ENCODE results near the gene EMC10. TPM values are rescaled to one million over a fixed set of nuclear protein-coding genes. Genes with fewer than 3 reads are reported as not detected.
A peak's percentile ranks its signal among the peaks of the same experiment; 100 is the strongest.
"Not testable (repeated sequence)": the region's sequence is repeated elsewhere in the genome, so short reads cannot be mapped to it uniquely, and the experiment has no call there.

Gene EMC10
- total RNA-seq, 1 experiment from 2014 or later, result 127 TPM

DNA sequence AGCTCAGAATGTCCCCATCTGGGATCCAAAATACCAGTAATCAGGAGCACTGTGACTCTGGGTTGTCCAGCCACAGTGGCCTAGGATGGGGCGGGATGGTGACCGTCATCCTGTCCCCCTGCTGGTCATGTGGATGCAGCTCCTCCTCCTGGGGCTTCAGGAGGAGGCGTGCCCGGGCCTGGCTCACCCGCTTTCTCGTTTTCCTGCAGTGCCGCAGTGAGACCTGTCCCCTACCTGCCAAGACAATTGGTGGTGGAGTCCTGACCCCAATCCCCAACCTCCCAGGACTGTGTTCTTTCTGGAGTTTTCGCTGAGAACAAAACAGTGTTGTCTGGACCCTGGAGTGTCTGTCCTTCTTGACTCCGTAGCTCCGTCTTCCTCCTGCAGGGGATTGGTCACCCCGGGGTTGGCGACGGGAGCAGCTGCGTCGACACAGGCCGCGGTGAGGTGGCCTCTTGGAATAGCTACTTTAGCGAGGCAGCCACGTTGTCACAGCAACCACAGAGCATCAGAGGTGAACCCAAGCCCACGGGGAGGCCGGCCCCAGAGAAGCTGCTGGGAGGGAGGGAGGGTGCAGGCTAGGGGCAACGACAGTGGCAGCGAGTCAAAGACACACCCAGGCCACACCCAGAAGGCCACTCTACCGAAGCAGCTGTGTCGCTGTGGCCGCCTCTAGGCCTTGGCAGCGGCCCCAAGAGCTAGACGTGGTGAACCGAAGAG is 10.2 kb upstream of the EMC10 start:
- DNase-seq, result no peak
- Histone ChIP-seq H3K36me3 (no peaks in the 10 kb centered on the region), H3K4me3 (no peak overlapping the region), H3K27me3 (no peaks in the 10 kb centered on the region), H3K9me3 (no peaks in the 10 kb centered on the region)

DNA sequence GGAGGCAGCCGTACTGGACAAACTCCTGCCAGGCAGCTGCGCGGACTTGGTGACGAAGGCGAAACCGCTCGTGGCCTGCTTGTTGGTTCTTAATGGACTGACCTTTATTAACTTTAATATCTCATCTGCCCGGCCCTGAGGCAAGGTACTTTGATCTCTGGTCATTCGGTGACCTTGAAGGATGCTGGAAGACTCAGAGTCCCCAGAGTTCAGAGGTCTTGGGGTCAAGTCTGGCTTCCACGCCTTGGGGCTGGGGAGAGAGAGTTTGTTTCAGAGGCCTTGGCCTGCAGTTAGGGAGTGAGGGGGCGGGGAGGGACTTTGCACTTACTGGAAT is 9.6 kb upstream of the EMC10 start:
- Histone ChIP-seq H3K27me3 (no peaks in the 10 kb centered on the region), H3K36me3 (no peaks in the 10 kb centered on the region), H3K9me3 (no peaks in the 10 kb centered on the region), H3K4me3 (no peak overlapping the region)
- no peak for DNase-seq

DNA sequence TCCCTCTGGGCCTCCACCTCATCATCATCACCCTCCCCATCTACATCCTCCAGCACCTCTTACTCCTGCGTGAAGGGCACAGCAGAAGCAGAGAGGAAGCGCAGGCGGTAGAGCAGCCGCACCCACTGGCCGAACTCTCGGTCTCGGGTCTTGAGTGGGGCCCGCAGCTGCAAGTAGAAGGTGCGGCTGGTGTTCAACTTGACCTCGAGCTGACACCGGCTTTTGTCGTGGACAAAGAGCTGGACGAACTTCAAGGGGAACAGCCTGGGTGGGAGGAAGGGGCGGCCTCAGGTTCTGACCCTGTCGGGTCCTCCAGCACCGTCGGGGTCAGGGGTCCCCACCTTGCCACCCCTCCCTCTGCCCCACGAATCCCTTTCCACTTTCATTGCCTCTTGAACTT is 8.7 kb upstream of the EMC10 start:
- Histone ChIP-seq H3K36me3 (no peaks in the 10 kb centered on the region), H3K4me3 (no peak overlapping the region), H3K27me3 (no peaks in the 10 kb centered on the region), H3K9me3 (no peaks in the 10 kb centered on the region)
- DNase-seq, result no peak

DNA sequence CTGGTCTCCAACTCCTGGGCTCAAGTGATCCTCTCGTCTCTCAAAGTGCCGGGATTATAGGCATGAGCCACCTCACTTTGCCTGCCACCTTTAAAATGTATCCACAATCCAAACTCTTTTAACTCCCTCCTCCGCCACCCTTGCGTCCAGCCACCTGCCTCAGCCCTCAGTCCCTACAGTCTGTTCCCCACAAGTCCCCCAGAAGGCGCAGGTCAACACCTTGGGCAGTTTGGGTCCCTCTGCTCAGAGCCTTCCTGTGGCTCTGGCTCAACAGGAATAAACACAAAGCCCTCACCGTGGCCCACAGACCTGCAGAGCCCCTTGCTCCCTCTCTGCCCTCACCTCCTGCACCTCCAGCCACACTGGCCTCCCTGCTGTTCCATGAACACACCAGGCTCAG is 7.5 kb upstream of the EMC10 start:
- no peak overlapping the region for H3K4me3 ChIP-seq
- no peaks in the 10 kb centered on the region for H3K36me3 ChIP-seq
- no peaks in the 10 kb centered on the region for H3K9me3 ChIP-seq
- DNase-seq, result no peak
- peaks cover 4% of the 10 kb centered on the region; the same call in 1 of the 2 replicates for H3K27me3 ChIP-seq

DNA sequence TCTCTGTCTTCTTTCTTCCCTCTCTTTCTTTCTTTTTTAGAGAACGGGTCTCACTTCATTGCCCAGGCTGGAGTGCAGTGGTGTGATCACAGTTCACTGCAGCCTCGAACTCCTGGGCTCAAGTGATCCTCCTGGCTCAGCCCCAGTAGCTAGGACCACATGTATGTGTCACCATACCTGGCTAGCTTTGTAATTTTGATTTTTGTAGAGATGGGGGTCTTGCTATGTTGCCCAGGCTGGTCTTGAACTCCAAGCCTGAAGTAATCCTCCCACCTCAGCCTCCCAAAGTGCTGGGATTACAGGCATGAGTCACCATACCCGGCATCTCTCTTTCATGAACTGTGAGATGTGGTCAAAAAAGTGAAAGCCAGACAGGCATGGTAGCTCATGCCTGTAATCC is 3.0 kb upstream of the EMC10 start:
- H3K36me3 ChIP-seq, H3K9me3 ChIP-seq, H3K27me3 ChIP-seq, H3K4me3 ChIP-seq, DNase-seq: not testable (repeated sequence)

DNA sequence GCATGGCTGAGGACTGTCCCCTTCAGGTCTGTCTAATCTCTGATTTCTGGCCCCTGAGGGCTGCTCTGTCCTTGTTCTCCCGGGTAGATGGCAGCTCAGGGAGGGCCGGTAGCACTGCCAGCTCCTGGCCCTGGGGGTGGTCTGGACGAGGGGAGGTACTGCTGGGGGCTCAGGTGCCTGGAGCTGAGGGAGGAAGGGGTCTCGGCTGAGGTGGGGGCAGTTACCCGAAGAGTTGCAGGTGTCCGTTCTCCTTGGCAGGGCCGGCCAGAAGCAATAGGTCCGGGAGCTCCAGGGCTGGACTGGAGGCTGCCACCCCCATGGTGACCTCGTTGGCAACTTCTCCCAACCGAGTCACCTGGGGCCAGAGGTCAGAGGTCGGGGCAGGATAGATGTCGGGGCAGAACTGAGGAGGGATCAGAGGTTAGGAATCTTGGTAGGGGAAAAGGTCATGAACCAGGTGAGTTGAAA is 1.2 kb upstream of the EMC10 start:
- H3K9me3 ChIP-seq, result no peaks in the 10 kb centered on the region
- H3K4me3 ChIP-seq, result no peak overlapping the region
- peaks cover 4% of the 10 kb centered on the region; the same call in 1 of the 2 replicates for H3K27me3 ChIP-seq
- DNase-seq, result no peak
- H3K36me3 ChIP-seq, result peaks cover 6% of the 10 kb centered on the region; the same call in 1 of the 2 replicates

DNA sequence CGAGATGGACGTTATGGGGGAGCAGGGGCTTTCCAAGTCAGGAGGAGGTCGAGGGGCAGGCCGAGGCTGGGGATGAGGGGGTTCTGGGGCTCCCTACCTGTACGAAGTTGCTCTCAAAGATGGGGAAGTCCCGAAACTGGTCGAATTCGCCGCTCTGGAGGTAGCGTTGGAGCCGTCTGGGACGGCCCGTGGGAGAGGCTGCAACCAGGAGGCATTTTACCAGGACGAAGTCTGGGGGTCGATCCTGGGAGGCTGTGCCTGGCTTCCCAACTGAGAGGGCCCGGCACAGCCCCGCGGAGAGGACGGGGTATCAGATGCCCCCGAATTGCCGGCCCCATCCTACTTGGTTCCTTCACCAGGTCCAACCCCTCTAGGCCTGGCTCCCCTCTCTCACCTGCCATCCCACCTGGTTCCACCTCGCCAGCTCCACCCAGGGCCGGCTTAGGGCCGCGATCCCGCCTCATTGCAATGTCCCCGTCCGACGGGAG is 527 bp upstream of the EMC10 start:
- peaks cover 6% of the 10 kb centered on the region; the same call in 1 of the 2 replicates for H3K36me3 ChIP-seq
- H3K4me3 ChIP-seq, result peak overlapping the region; percentile 78
- no peak for DNase-seq
- no peaks in the 10 kb centered on the region for H3K9me3 ChIP-seq
- H3K27me3 ChIP-seq, result peaks cover 4% of the 10 kb centered on the region; the same call in 1 of the 2 replicates

DNA sequence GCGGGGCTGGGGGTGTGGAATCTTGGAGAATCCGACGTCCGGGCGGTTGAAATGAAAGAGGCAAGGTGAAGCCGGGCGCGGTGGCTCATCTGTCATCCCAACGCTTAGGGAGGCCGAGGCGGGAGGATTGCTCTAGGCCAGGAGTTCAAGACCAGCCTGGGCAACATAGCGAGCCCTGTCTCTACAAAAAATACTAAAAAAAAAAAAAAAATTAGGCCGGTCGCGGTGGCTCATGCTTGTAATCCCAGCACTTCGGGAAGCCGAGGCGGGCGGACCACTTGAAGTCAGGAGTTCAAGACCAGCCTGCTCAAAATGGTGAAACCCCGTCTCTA is 566 bp downstream of the EMC10 start:
- no peaks in the 10 kb centered on the region for H3K9me3 ChIP-seq
- peaks cover 6% of the 10 kb centered on the region; the same call in 1 of the 2 replicates for H3K36me3 ChIP-seq
- DNase-seq, result no peak
- H3K27me3 ChIP-seq, result peaks cover 4% of the 10 kb centered on the region; the same call in 1 of the 2 replicates
- peak overlapping the region; percentile 78 for H3K4me3 ChIP-seq

DNA sequence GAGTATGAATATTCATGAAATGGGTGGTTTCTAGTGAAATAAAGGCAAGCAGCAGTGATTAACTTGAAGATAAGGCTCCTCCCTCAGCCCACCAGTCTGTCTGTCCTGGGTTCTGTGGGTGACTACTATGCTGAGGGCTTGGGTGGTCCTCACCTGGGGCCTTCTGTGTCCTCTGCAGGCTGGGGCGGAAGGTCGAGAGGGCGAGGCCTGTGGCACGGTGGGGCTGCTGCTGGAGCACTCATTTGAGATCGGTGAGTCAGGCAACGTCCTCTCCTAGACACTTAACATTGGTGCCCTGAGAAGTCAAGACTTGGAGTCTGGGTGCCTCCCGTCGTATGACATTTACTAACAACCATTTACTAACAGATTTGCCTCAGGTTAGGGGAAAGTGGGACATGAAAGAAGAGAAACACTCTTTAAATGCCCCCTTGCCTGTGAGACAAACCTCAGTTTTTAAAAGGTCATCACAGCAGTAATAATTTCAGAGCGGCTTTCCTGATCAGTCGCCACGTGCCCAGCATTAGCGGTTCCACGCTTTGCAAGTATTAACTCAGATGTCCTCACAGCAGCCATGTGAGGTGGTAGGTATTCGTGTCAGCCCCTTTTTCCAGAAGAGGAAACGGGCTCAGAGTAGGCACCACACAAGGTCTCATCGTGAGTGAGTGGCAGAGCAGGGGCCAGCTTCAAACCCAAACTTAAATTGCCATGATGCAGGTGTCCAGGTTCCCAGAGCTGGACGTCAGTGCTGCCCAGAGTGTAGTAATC is 1.6 kb downstream of the EMC10 start:
- Histone ChIP-seq H3K27me3 (peaks cover 4% of the 10 kb centered on the region; the same call in 1 of the 2 replicates), H3K4me3 (peak overlapping the region; percentile 78), H3K9me3 (no peaks in the 10 kb centered on the region), H3K36me3 (peaks cover 6% of the 10 kb centered on the region; the same call in 1 of the 2 replicates)
- no peak for DNase-seq

DNA sequence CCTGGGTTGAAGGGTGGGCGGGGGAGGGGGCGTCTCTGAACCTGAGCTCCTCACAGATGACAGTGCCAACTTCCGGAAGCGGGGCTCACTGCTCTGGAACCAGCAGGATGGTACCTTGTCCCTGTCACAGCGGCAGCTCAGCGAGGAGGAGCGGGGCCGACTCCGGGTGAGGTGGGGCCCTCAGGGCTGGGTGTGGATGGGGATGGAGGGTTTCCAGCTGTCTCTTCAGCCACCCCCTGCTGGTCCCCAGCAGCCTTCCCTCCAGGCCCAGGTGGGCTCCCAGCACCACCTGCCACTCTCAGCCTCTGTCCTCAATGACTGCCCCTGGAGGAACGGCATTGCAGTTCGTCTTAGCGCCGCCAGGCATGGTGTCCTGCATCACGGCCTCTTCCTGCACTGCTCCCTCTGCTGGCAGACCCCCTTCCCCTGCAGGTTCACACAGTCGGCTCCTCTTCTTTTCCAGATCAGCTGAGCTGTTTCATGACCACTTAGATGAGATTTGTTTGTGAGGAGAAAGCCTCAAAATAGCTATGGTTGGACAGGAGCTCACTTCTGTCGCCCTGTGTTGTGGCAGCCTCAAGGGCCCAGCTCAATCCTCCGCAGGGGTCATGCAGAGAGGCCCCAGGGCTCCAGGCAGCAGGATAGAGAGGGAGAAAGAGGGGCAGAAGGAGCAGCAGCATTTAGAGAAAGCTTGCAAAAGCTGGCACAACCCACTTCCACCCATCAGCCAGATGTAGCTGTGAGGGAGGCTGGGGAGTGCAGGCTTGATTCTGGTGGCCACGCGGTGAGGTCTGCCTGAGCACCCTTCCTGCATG is 2.8 kb downstream of the EMC10 start:
- peak; percentile 30 for DNase-seq
- Histone ChIP-seq H3K36me3 (peaks cover 6% of the 10 kb centered on the region; the same call in 1 of the 2 replicates), H3K9me3 (no peaks in the 10 kb centered on the region), H3K4me3 (no peak overlapping the region), H3K27me3 (no peaks in the 10 kb centered on the region; the same call in 1 of the 2 replicates)

DNA sequence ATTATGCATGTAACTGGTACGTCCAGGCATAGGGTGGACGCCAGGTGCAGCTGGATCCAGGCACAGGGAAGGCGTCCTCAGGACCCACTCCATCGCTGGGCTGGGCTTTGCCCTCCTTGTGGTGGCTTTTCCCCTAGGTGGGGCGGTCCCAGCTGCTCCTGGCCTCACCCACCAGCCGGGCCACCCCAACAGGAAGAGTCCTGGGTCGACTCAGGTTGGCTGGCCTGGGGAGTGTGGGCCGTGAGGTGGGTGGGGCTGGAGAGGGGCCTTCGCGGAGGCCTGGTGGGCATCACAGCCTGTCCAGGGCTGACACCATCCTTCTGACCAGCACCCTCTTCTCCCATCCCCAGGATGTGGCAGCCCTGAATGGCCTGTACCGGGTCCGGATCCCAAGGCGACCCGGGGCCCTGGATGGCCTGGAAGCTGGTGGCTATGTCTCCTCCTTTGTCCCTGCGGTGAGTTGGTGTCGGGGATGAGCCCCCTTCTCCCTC is 3.5 kb downstream of the EMC10 start:
- H3K4me3 ChIP-seq, result no peak overlapping the region
- DNase-seq, result no peak
- H3K9me3 ChIP-seq, result no peaks in the 10 kb centered on the region
- H3K27me3 ChIP-seq, result no peaks in the 10 kb centered on the region; the same call in 1 of the 2 replicates
- H3K36me3 ChIP-seq, result peaks cover 6% of the 10 kb centered on the region; the same call in 1 of the 2 replicates

DNA sequence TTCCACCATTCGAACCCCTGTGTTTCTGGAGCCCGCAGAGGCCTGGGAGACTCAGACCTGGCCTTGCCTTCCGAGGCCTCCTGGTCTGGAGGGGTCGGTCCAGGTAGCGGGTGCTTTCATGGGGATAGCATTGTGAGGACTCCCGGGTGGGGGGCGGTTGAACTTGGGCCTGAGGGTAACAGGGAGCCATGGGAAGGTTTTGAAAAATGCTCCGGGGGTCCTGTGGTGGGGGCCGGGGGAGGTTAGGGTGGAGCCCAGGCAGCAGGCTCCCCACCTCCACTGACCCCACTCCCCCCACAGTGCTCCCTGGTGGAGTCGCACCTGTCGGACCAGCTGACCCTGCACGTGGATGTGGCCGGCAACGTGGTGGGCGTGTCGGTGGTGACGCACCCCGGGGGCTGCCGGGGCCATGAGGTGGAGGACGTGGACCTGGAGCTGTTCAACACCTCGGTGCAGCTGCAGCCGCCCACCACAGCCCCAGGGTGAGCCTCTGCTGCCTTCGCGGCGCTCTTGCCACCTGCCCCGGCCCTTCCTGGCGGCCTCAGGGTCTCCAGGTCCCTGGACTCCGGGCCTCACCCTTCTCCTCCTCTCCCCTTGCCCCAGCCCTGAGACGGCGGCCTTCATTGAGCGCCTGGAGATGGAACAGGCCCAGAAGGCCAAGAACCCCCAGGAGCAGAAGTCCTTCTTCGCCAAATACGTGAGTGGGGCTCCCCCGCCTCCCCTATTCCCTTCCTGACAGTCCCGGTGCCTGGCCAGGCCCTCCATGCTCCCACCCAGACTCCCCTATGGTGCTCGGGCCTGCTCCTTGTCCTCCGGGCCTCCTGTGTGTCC is 4.2 kb downstream of the EMC10 start:
- DNase-seq, result no peak
- H3K36me3 ChIP-seq, result peaks cover 6% of the 10 kb centered on the region; the same call in 1 of the 2 replicates
- no peaks in the 10 kb centered on the region for H3K9me3 ChIP-seq
- no peak overlapping the region for H3K4me3 ChIP-seq
- H3K27me3 ChIP-seq, result no peaks in the 10 kb centered on the region; the same call in 1 of the 2 replicates

DNA sequence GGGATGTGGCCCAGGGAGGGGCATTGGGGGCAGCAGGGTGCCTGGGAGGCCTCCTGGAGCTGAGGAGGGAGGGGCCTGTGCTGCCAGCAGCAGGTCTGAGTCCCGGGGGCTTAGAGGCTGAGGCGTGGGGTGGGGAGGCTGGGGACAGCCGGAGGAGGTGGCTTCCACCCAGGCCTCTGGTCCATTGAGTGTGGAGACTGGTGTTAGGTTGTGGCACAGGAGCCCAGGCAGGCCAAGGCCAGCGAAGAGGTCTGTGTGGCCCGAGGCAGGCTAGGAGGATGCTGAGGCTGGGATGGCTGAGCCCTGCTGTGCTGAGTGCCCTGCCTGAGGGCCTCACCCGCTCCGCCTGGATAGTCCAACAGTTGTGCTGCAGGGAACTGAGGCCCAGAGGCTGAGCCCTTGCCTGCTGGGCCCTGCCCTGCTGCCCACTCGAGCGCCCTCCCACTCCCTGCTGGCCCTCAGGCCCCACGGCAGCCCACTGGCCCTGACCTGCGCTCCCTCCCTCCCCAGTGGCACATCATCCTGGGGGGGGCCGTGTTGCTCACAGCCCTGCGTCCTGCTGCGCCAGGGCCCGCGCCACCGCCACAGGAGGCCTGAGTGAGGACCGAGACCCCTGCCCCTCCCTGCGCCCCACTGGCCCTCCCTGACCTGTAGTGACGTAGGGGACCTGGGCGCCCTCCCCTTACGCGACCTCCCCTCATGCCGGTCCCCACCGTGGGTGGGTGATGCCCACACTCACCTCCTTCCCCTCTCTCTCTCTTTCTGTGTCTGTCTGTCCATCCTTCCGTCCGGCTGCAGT is 5.2 kb downstream of the EMC10 start:
- H3K4me3 ChIP-seq, result no peak overlapping the region
- peaks cover 6% of the 10 kb centered on the region; the same call in 1 of the 2 replicates for H3K36me3 ChIP-seq
- no peak for DNase-seq
- no peaks in the 10 kb centered on the region for H3K27me3 ChIP-seq
- peaks cover 9% of the 10 kb centered on the region for H3K9me3 ChIP-seq

DNA sequence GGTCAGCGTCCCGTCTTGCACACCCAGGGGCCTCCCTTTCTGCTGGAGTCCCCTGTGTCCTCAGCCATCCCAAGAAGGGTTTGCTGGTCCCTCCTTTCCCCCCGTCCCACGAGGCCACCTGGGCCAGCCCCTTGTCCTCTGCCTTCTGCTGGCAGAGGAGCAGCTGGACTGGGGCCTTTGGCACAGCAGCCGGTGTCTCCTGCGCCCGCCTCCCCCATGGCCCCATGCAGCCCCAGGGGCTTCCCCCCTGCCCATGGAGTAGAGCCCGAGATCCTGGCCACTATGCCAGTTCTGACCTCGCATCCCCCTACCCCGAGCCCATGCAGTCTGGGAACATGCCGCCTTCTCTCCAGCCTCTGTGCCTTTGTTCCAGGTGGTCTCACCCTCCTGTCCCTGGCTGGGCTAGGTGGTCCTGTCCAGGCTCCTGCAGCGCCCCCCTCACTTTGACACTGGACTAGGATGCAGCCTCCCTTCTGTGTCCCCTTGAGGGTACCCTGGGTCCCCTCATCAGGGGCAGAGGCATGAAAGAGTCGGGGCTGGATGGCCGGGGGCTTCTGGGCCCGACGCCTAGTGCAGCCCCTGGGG is 6.1 kb downstream of the EMC10 start:
- Histone ChIP-seq H3K4me3 (no peak overlapping the region), H3K9me3 (peaks cover 12% of the 10 kb centered on the region), H3K36me3 (peaks cover 6% of the 10 kb centered on the region; the same call in 1 of the 2 replicates), H3K27me3 (peaks cover 1% of the 10 kb centered on the region; the same call in 1 of the 2 replicates)
- no peak for DNase-seq

DNA sequence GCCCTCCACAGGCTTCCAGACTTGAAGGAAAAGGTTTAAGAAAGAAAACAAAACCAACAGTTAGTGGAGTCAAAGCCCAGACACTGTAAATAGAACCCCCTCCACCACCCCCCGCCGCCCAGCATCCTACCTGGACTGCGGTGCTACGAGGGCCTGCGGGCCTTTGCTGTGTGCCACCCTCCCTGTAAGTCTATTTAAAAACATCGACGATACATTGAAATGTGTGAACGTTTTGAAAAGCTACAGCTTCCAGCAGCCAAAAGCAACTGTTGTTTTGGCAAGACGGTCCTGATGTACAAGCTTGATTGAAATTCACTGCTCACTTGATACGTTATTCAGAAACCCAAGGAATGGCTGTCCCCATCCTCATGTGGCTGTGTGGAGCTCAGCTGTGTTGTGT is 6.6 kb downstream of the EMC10 start:
- DNase-seq, result no peak
- H3K9me3 ChIP-seq, result peaks cover 12% of the 10 kb centered on the region
- H3K4me3 ChIP-seq, result no peak overlapping the region
- peaks cover 6% of the 10 kb centered on the region; the same call in 1 of the 2 replicates for H3K36me3 ChIP-seq
- peaks cover 6% of the 10 kb centered on the region; the same call in 1 of the 2 replicates for H3K27me3 ChIP-seq

Data from MG63 (cell line).